Adrenal gland (tissue), 12 donors: ENCODE data around the gene SLC4A1. TPM values are rescaled to one million over a fixed set of nuclear protein-coding genes. Genes with fewer than 3 reads are reported as not detected.

Experiments
- DNase-seq, 7 donors: peaks; one replicate each; pipeline ENCODE4 v3.0.0-alpha.2; 2019 to 2020
- H3K27ac ChIP-seq, 5 donors: fragments of 200-600 bp; sonication (generic) in 4 of 5; 1 replicate in 3 of 5; 2 replicates in 2 of 5; pipeline versions ENCODE4 v1.5.1 to v1.8.0; 2016 to 2020; ENCODE audit warnings: mild to moderate bottlenecking in 1 of 5
- H3K27me3 ChIP-seq: fragments of 200-600 bp; 2 replicates; pipeline ENCODE4 v1.8.0; 2021
- H3K36me3 ChIP-seq, 2 donors: fragments of 200-600 bp; replicated peaks in 1 of 2; 1 replicate in 1 of 2; 2 replicates in 1 of 2; pipeline versions ENCODE4 v1.5.1 to v1.8.0; 2018 to 2022
- H3K4me1 ChIP-seq, 2 donors: fragments of 200-600 bp; replicated peaks in 1 of 2; 1 replicate in 1 of 2; 2 replicates in 1 of 2; pipeline versions ENCODE4 v1.5.1 to v1.8.0; 2018 to 2021
- H3K4me3 ChIP-seq, 4 donors: fragments of 200-600 bp; sonication (generic) in 3 of 4; one replicate each; pipeline ENCODE4 v1.5.1; 2016 to 2018
- H3K9me3 ChIP-seq, 3 donors: fragments of 200-600 bp; sonication (generic) in 1 of 3; replicated peaks in 1 of 3; 1 replicate in 2 of 3; 2 replicates in 1 of 3; pipeline versions ENCODE4 v1.5.1 to v1.8.0; 2016 to 2021
- POLR2A ChIP-seq, 2 donors: fragments of 450-650 bp; IDR thresholded peaks; one replicate each; pipeline ENCODE4 v1.6.1; 2017; ENCODE audit warnings: antibody characterized with exemption in 2 of 2, mild to moderate bottlenecking in 2 of 2, moderate library complexity in 1 of 2
- WGBS, 4 donors: extraction: QIAGEN DNeasy Blood & Tissue Kit in 2 of 4; methylation state at CpG; one replicate each; pipeline versions ENCODE4 v1.1.5 to v1.1.7; 2013 to 2017; 5-methylcytosine and 5-hydroxymethylcytosine counted together
- intact Hi-C, 2 donors: fragments of 100-400 bp; cut with DNase I; formaldehyde crosslinking; loops; one replicate each; pipeline versions ENCODE4 v1.14.1 to v1.15.0; 2022 to 2023
- polyA plus RNA-seq, 3 donors: library from polyadenylated mRNA; stranded (reverse); fragments of 200-250 nt in 2 of 3; fragments of 350-450 nt in 1 of 3; fragmentation: Illumina TruSeq in 1 of 3; extraction: RNeasy Lipid Tissue Mini Kit (QIAGEN cat#74804) in 1 of 3; gene quantifications; one replicate each; pipeline ENCODE4 v1.2.3, GENCODE V29; 2013 to 2014
- total RNA-seq, 9 donors: library from RNA; depleted of rRNA in 4 of 9; stranded (reverse); fragments of >200 nt in 4 of 9; fragments of 120-200 nt in 1 of 9; fragmentation: NEBNext Ultra II Directional in 1 of 9; extraction: Animal tissue kit (Norgen Biotek cat#: 25700) in 1 of 9; gene quantifications; one replicate each; pipeline versions ENCODE4 v1.1.0 to v1.2.4, GENCODE V29; 2013 to 2023
- TF ChIP-seq, protein P1 (sequence below), 6 experiments: fragments of 450-650 bp in 4 of 6; fragments of 200-600 bp in 2 of 6; sonication (generic) in 1 of 6; IDR thresholded peaks; 1 replicate in 5 of 6; 2 replicates in 1 of 6; pipeline versions ENCODE4 v1.5.1 to v1.8.0; 2016 to 2021; ENCODE audit warnings: antibody characterized with exemption in 6 of 6, mild to moderate bottlenecking in 2 of 6, moderate library complexity in 1 of 6
- donor health status: healthy with polysubstance abuse.
- donor health status: Bipolar disorder and iron deficiency.
- donor health status: DM: yes; HTN: yes; CAD: no.
- donor health status: DM: no; HTN: no; CAD: no.
- donor health status: DM: no; HTN: no; CAD: no.
- donor health status: DM: yes; HTN: yes; CAD: no.

SLC4A1 gene
- total and polyA plus RNA-seq, 12 donors: 0.13 to 8.5 (median 0.17) TPM; not detected in 6

- Histone ChIP-seq H3K4me1 (no peaks in the 10 kb centered on the region), H3K27ac (no peak overlapping the region), H3K27me3 (no peaks in the 10 kb centered on the region), H3K9me3 (no peaks in the 10 kb centered on the region), H3K36me3 (no peaks in the 10 kb centered on the region), H3K4me3 (no peak overlapping the region)
- DNase-seq: no peak
- intact Hi-C loops: no loop called here
- TF ChIP-seq, protein P1, sequence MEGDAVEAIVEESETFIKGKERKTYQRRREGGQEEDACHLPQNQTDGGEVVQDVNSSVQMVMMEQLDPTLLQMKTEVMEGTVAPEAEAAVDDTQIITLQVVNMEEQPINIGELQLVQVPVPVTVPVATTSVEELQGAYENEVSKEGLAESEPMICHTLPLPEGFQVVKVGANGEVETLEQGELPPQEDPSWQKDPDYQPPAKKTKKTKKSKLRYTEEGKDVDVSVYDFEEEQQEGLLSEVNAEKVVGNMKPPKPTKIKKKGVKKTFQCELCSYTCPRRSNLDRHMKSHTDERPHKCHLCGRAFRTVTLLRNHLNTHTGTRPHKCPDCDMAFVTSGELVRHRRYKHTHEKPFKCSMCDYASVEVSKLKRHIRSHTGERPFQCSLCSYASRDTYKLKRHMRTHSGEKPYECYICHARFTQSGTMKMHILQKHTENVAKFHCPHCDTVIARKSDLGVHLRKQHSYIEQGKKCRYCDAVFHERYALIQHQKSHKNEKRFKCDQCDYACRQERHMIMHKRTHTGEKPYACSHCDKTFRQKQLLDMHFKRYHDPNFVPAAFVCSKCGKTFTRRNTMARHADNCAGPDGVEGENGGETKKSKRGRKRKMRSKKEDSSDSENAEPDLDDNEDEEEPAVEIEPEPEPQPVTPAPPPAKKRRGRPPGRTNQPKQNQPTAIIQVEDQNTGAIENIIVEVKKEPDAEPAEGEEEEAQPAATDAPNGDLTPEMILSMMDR (IDR thresholded peaks at IDR 0.05): no peak
- no peak for TF ChIP-seq POLR2A (IDR thresholded peaks at IDR 0.05)
- WGBS, 4 donors: 74 to 86% (median 79%) methylated on average over 3 of the region's 3 CpGs
Observed at GRCh38 chr17:44297975-44298374, 30.0 kb upstream of the SLC4A1 start.

GRCh38 chr17:44293509-44294226, 25.7 kb upstream of the SLC4A1 start:
- intact Hi-C loops: no loop called here
- H3K9me3 ChIP-seq: no peaks in the 10 kb centered on the region
- no peaks in the 10 kb centered on the region for H3K27me3 ChIP-seq
- no peak for DNase-seq
- no peak for TF ChIP-seq POLR2A (IDR thresholded peaks at IDR 0.05)
- TF ChIP-seq, protein P1 (IDR thresholded peaks at IDR 0.05): no peak
- no peaks in the 10 kb centered on the region for H3K36me3 ChIP-seq
- peaks cover 0 to 2% of the 10 kb centered on the region in 2 donors for H3K4me1 ChIP-seq
- no peak overlapping the region for H3K4me3 ChIP-seq
- WGBS, 4 donors: 83 to 93% (median 92%) methylated on average over 9 of the region's 9 CpGs
- H3K27ac ChIP-seq: no peak overlapping the region

DNA sequence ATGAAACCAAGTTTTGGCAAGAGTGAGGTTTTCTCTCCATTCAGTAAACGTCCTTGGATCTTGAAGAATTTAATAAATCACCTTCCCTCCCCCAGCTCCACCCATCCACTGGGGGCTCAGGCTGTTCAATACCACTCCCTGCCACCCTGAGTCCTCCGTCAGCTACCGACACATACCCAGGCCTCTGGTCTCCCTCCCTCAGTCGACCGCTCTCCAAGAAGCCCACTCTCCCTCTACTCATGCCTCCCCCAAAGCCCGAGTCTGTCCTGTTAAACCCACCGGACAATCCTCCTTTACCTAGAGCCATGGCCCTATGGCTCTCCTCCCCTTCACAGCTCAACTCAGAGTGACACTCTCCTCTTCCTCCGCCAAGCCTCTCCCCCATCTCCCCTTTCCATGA, 19.7 kb upstream of the SLC4A1 start:
- peaks cover 0 to 6% of the 10 kb centered on the region in 2 donors for H3K4me1 ChIP-seq
- DNase-seq: no peak
- TF ChIP-seq, protein P1 (IDR thresholded peaks at IDR 0.05): no peak
- no peak for TF ChIP-seq POLR2A (IDR thresholded peaks at IDR 0.05)
- H3K4me3 ChIP-seq: no peak overlapping the region
- H3K9me3 ChIP-seq: no peaks in the 10 kb centered on the region
- intact Hi-C loops: no loop called here
- no peak overlapping the region for H3K27ac ChIP-seq
- H3K27me3 ChIP-seq: no peaks in the 10 kb centered on the region
- H3K36me3 ChIP-seq: no peaks in the 10 kb centered on the region
- 75 to 79% (median 76%) methylated on average over 8 of the region's 8 CpGs for WGBS, 4 donors

DNA sequence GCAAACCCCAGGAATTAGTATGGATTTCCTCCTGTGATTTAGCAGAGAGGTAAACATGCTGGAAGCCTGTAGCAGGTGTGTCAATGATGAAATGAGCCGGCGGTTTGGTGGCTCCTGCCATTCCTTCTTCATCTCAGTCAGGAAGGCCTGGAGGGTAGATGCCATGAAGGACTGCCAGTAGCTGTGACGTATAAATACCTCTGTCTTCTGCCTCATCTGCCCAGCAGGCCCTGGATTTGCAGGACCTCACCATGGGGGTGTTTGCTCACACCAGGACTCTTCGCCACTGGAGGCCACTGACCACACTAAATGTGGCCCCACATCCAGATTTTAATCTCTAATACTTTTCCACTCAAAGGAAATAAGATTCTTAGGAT, 16.1 kb upstream of the SLC4A1 start:
- no peaks in the 10 kb centered on the region for H3K27me3 ChIP-seq
- intact Hi-C loops: no loop called here

More for the DNA sequence above, 16.1 kb upstream of the SLC4A1 start:
- peaks cover 18 to 25% of the 10 kb centered on the region in 2 donors for H3K4me1 ChIP-seq
- no peak overlapping the region for H3K4me3 ChIP-seq
- DNase-seq: no peak
- TF ChIP-seq, protein P1 (IDR thresholded peaks at IDR 0.05): no peak
- TF ChIP-seq POLR2A (IDR thresholded peaks at IDR 0.05): no peak
- no peak overlapping the region for H3K27ac ChIP-seq
- no peaks in the 10 kb centered on the region for H3K9me3 ChIP-seq
- H3K36me3 ChIP-seq: no peaks in the 10 kb centered on the region
- WGBS, 4 donors: 95 to 100% (median 98%) methylated on average over 2 to 4 of the region's 4 CpGs
